Testis (tissue), 3 donors: ENCODE data around the gene YWHAH. TPM values are rescaled to one million over a fixed set of nuclear protein-coding genes. Genes with fewer than 3 reads are reported as not detected.
A peak's percentile ranks its signal among the peaks of the same experiment; 100 is the strongest.

ENCODE experiments used
- DNase-seq: peaks from one replicate; pipeline ENCODE4 v3.0.0-alpha.2; 2019
- H3K27ac ChIP-seq, 2 donors: fragments of 200-600 bp; sonication (generic); one replicate each; pipeline ENCODE4 v1.5.1; 2019
- H3K27me3 ChIP-seq: fragments of 200-600 bp; sonication (generic); one replicate; pipeline ENCODE4 v1.5.1; 2019
- H3K36me3 ChIP-seq: fragments of 200-600 bp; sonication (generic); one replicate; pipeline ENCODE4 v1.5.1; 2017; ENCODE audit warnings: low read depth; ENCODE audit errors: missing control alignments
- H3K4me1 ChIP-seq: fragments of 200-600 bp; sonication (generic); one replicate; pipeline ENCODE4 v1.5.1; 2019
- H3K4me3 ChIP-seq, 2 donors: fragments of 200-600 bp; sonication (generic); one replicate each; pipeline ENCODE4 v1.5.1; 2017 to 2019
- H3K9me3 ChIP-seq: fragments of 200-600 bp; sonication (generic); one replicate; pipeline ENCODE4 v1.5.1; 2017
- POLR2A ChIP-seq: fragments of 450-650 bp; IDR thresholded peaks from one replicate; pipeline ENCODE4 v1.6.1; 2017; ENCODE audit warnings: antibody characterized with exemption, mild to moderate bottlenecking, moderate library complexity
- whole genome bisulfite sequencing, 2 donors: methylation state at CpG; one replicate each; pipeline ENCODE4 v1.1.5; 2018; 5-methylcytosine and 5-hydroxymethylcytosine counted together
- intact Hi-C: fragments of 100-400 bp; cut with DNase I; formaldehyde crosslinking; loops from one replicate; pipeline ENCODE4 v1.15.1; 2023; ENCODE audit warnings: low total_unique reads
- polyA plus RNA-seq: library from polyadenylated mRNA; stranded (reverse); fragments of 350-450 nt; fragmentation: Illumina TruSeq; extraction: RNeasy Lipid Tissue Mini Kit (QIAGEN cat#74804); gene quantifications from one replicate; pipeline ENCODE4 v1.2.3, GENCODE V29; 2014; ENCODE audit warnings: low read depth, low replicate concordance; ENCODE audit not compliant: insufficient read depth
- total RNA-seq, 2 donors: library from RNA; depleted of rRNA; stranded (reverse); fragments of >200 nt; gene quantifications; one replicate each; pipeline ENCODE4 v1.2.3, GENCODE V29; 2016
- TF ChIP-seq, protein P1 (sequence below), 3 experiments: fragments of 450-650 bp in 2 of 3; fragments of 200-600 bp in 1 of 3; sonication (generic) in 1 of 3; IDR thresholded peaks; one replicate each; pipeline ENCODE4 v1.5.1; 2016 to 2019; ENCODE audit warnings: antibody characterized with exemption in 3 of 3, mild to moderate bottlenecking in 2 of 3, moderate library complexity in 1 of 3

YWHAH gene
- total and polyA plus RNA-seq, 3 donors from 2014 or later, result 27.2 to 48.9 (median 47.6) TPM

- no peaks in the 10 kb centered on the region for H3K27me3 ChIP-seq
- intact Hi-C loops, result no loop called here
- TF ChIP-seq, protein P1, sequence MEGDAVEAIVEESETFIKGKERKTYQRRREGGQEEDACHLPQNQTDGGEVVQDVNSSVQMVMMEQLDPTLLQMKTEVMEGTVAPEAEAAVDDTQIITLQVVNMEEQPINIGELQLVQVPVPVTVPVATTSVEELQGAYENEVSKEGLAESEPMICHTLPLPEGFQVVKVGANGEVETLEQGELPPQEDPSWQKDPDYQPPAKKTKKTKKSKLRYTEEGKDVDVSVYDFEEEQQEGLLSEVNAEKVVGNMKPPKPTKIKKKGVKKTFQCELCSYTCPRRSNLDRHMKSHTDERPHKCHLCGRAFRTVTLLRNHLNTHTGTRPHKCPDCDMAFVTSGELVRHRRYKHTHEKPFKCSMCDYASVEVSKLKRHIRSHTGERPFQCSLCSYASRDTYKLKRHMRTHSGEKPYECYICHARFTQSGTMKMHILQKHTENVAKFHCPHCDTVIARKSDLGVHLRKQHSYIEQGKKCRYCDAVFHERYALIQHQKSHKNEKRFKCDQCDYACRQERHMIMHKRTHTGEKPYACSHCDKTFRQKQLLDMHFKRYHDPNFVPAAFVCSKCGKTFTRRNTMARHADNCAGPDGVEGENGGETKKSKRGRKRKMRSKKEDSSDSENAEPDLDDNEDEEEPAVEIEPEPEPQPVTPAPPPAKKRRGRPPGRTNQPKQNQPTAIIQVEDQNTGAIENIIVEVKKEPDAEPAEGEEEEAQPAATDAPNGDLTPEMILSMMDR (IDR thresholded peaks at IDR 0.05), result no peak
- TF ChIP-seq POLR2A, result no peak
These were observed 943 bp upstream of the YWHAH start for GRCh38 chr22:31943206-31943977.

GRCh38 chr22:31944700-31945442 lies 536 bp downstream of the YWHAH start:
- no peaks in the 10 kb centered on the region for H3K36me3 ChIP-seq
- peak; percentile 43 for DNase-seq
- H3K4me1 ChIP-seq, result peaks cover 22% of the 10 kb centered on the region
- peak overlapping the region; percentile 91 to 97 for H3K27ac ChIP-seq
- intact Hi-C loops, result no loop called here
- TF ChIP-seq, protein P1 (IDR thresholded peaks at IDR 0.05), result peak in 1 of 3 experiments; percentile 27
- TF ChIP-seq POLR2A, result no peak
- no peaks in the 10 kb centered on the region for H3K27me3 ChIP-seq
- 0% methylated on average over 20 to 41 of the region's 76 CpGs for WGBS, 2 donors
- peak overlapping the region; percentile 85 to 91 for H3K4me3 ChIP-seq
- H3K9me3 ChIP-seq, result no peaks in the 10 kb centered on the region

More at GRCh38 chr22:31943206-31943977, 943 bp upstream of the YWHAH start:
- Histone ChIP-seq H3K4me3 (peak overlapping the region; percentile 85 to 91), H3K4me1 (peaks cover 22% of the 10 kb centered on the region), H3K9me3 (no peaks in the 10 kb centered on the region), H3K36me3 (no peaks in the 10 kb centered on the region), H3K27ac (peak overlapping the region; percentile 95 to 97)
- DNase-seq, result no peak
- 34 to 37% methylated on average over 9 to 15 of the region's 15 CpGs for WGBS, 2 donors

DNA sequence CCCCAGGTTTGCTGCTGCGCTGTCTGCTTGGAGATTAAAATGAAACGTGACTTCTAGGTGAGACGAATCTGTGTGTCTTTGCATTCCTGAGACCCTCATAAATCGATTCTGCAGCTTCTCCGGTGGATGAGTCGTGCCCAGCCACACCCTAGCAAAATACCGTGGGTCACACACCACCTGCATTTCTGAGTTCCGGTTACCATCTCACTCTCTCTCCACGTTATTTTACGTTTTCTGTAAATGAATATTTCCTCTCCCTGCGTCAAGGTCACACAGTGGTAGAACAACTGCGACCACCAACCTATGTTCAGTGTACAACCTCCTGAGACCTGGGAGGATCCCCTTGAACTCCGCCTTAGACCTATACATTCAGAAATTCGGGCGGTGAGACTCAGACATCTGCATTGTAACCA lies 1.1 kb downstream of the YWHAH start:
- WGBS, 2 donors, result 4 to 9% methylated on average over 15 of the region's 15 CpGs
- Histone ChIP-seq H3K4me1 (peaks cover 22% of the 10 kb centered on the region), H3K27ac (peak overlapping the region; percentile 91 to 97), H3K4me3 (peak overlapping the region; percentile 85 to 91), H3K27me3 (no peaks in the 10 kb centered on the region), H3K9me3 (no peaks in the 10 kb centered on the region), H3K36me3 (no peaks in the 10 kb centered on the region)
- TF ChIP-seq, protein P1 (IDR thresholded peaks at IDR 0.05), result no peak
- no peak for TF ChIP-seq POLR2A
- DNase-seq, result no peak
- intact Hi-C loops, result no loop called here

DNA sequence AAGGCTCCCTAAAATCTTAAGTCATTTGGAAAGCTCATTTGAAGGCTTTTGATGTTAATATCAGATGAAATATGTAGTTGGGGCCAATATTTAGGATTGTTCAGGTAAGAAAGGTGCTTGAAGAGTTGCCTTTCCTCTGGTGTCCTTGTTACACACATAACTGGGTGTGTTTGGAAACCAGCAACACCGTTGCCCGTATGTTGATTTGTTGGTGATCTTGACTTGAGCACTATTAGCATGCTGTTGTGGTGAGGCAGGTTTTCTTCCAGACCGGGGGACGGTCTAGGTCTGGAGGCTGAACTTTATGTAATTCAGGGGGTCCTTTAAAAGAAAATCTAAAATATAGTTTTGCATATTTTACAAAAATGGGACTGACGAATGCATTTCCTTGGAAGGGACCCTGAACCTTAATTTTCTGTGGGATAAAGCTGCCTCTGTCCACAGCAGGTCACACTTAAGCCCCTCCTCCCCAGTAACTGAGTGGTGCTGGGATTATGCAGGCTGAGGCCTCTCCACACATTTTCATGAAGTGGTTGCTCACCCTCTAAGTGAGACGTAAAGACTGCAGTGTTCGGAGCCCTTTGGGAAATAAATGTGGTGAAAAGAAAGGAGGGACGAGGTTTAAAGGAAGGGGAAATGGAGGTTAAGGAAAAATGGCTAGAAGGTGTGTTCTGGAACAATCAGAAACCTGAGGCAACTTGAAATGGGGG lies 1.8 kb downstream of the YWHAH start:
- no peaks in the 10 kb centered on the region for H3K9me3 ChIP-seq
- H3K27ac ChIP-seq, result peak overlapping the region; percentile 91 to 97
- WGBS, 2 donors, result 38 to 39% methylated on average over 8 of the region's 8 CpGs
- TF ChIP-seq, protein P1 (IDR thresholded peaks at IDR 0.05), result no peak
- TF ChIP-seq POLR2A, result no peak
- intact Hi-C loops, result no loop called here
- no peaks in the 10 kb centered on the region for H3K27me3 ChIP-seq
- no peak for DNase-seq
- H3K36me3 ChIP-seq, result no peaks in the 10 kb centered on the region
- H3K4me1 ChIP-seq, result peaks cover 22% of the 10 kb centered on the region
- peak overlapping the region in 1 of 2 donors; percentile 85 for H3K4me3 ChIP-seq
